Fibroblast of lung (primary cell): ENCODE data around the gene NAT10. TPM values are rescaled to one million over a fixed set of nuclear protein-coding genes. Genes with fewer than 3 reads are reported as not detected.
"Not testable (repeated sequence)": the region's sequence is repeated elsewhere in the genome, so short reads cannot be mapped to it uniquely, and the experiment has no call there.

Experiments
- DNase-seq, 2 donors: peaks; one replicate each; pipeline versions ENCODE4 v3.0.0 to v3.0.0-alpha.2; 2010; ENCODE audit warnings: low read depth in 2 of 2
- H2AFZ ChIP-seq: 2 replicates; pipeline ENCODE4 v1.5.1; 2012; ENCODE audit warnings: low read length, control low read depth, inconsistent platforms
- H3K27ac ChIP-seq: 2 replicates; pipeline ENCODE4 v1.5.1; 2011; ENCODE audit warnings: low read length, control low read depth; ENCODE audit not compliant: insufficient read depth
- H3K27me3 ChIP-seq: 2 replicates; pipeline ENCODE4 v1.5.1; 2011; ENCODE audit warnings: mild to moderate bottlenecking, low read length; ENCODE audit not compliant: control insufficient read depth, insufficient read depth
- H3K36me3 ChIP-seq: 2 replicates; pipeline ENCODE4 v1.5.1; 2011; ENCODE audit warnings: low read length; ENCODE audit not compliant: control insufficient read depth, insufficient read depth
- H3K4me1 ChIP-seq: 2 replicates; pipeline ENCODE4 v1.5.1; 2011; ENCODE audit warnings: low read length; ENCODE audit not compliant: control insufficient read depth, insufficient read depth; ENCODE audit errors: extremely low read depth
- H3K4me2 ChIP-seq: 2 replicates; pipeline ENCODE4 v1.5.1; 2011; ENCODE audit warnings: low read length, control low read depth; ENCODE audit not compliant: insufficient read depth; ENCODE audit errors: extremely low read depth
- H3K4me3 ChIP-seq, 4 experiments: fragments of 200-600 bp in 1 of 4; sonication (generic) in 1 of 4; replicated peaks in 1 of 4; 2 replicates each; pipeline ENCODE4 v1.5.1; 2011 to 2016; ENCODE audit warnings: low read length in 4 of 4, low read depth in 3 of 4, mild to moderate bottlenecking in 3 of 4, control low read depth in 2 of 4, inconsistent platforms in 1 of 4, mixed read lengths in 1 of 4; ENCODE audit not compliant: insufficient read depth in 1 of 4; ENCODE audit errors: control extremely low read depth in 1 of 4
- H3K79me2 ChIP-seq: 2 replicates; pipeline ENCODE4 v1.5.1; 2012; ENCODE audit warnings: mild to moderate bottlenecking, low read length, inconsistent platforms; ENCODE audit not compliant: control insufficient read depth, insufficient read depth
- H3K9ac ChIP-seq: 2 replicates; pipeline ENCODE4 v1.5.1; 2011; ENCODE audit warnings: mild to moderate bottlenecking, low read length, control low read depth; ENCODE audit not compliant: insufficient read depth
- H3K9me3 ChIP-seq: 2 replicates; pipeline ENCODE4 v1.5.1; 2012; ENCODE audit warnings: low read depth, low read length; ENCODE audit not compliant: control insufficient read depth, insufficient read depth
- H4K20me1 ChIP-seq: 2 replicates; pipeline ENCODE4 v1.5.1; 2011; ENCODE audit warnings: low read length; ENCODE audit not compliant: control insufficient read depth, insufficient read depth; ENCODE audit errors: extremely low read depth
- EZH2 ChIP-seq: IDR thresholded peaks from 2 replicates; pipeline ENCODE4 v1.5.1; 2012; ENCODE audit warnings: low read length, control low read depth, mild to moderate bottlenecking; ENCODE audit errors: missing control alignments
- polyA plus RNA-seq, 2 donors: library from polyadenylated mRNA; depleted of rRNA in 1 of 2; stranded (reverse) in 1 of 2; unstranded in 1 of 2; fragments of >200 nt; gene quantifications; 2 replicates each; pipeline ENCODE4 v1.2.1, GENCODE V29; 2011 to 2012; ENCODE audit warnings: missing spikeins in 1 of 2
- total RNA-seq: library from RNA; depleted of rRNA; stranded (reverse); fragments of >200 nt; gene quantifications from 2 replicates; pipeline ENCODE4 v1.2.1, GENCODE V29; 2014
- TF ChIP-seq, protein P1 (sequence below), 2 donors: IDR thresholded peaks in 1 of 2; conservative IDR thresholded peaks in 1 of 2; 1 replicate in 1 of 2; 2 replicates in 1 of 2; pipeline ENCODE4 v1.5.1; 2011 to 2012; ENCODE audit warnings: low read length in 2 of 2, control low read depth in 1 of 2, inconsistent platforms in 1 of 2, low read depth in 1 of 2, mild to moderate bottlenecking in 1 of 2

NAT10 gene
- total and polyA plus RNA-seq, 2 donors (not counting 1 experiment from before 2014, with no cell fraction given), result 14.4 to 21.5 TPM

DNA sequence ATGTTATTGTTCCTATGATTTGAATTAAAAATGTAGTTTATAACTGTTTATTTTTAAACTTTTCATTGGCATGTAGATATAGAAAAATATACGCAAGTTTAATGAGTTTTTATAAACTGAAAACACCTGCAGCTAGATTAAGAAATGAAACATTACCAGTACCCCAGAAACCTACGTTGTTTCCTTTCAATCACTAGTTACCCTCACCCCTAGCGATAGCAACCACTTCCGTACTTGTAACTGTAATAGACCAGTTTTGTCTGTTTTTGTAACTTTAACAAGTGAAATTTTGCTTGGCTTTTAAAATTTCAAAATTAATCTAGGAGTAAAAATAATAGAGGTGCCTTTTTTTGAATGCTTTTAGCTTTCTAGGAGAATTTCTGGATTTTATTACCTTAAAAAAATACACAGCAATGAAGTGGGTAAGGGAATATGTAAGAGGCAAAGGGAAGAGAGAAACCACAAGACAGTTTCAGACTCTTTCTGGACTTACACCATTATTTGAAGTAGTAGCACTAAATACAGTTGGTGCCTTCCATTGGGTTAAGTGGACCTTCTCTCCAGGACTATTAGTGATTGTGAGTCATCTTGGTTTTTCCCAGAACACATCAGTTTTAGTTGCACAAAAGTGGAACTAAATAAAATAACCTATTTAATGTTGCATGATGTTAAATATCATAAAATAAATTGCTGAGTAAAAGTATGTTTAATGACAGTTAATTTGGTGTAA is 18.7 kb upstream of the NAT10 start:
- TF ChIP-seq, protein P1, sequence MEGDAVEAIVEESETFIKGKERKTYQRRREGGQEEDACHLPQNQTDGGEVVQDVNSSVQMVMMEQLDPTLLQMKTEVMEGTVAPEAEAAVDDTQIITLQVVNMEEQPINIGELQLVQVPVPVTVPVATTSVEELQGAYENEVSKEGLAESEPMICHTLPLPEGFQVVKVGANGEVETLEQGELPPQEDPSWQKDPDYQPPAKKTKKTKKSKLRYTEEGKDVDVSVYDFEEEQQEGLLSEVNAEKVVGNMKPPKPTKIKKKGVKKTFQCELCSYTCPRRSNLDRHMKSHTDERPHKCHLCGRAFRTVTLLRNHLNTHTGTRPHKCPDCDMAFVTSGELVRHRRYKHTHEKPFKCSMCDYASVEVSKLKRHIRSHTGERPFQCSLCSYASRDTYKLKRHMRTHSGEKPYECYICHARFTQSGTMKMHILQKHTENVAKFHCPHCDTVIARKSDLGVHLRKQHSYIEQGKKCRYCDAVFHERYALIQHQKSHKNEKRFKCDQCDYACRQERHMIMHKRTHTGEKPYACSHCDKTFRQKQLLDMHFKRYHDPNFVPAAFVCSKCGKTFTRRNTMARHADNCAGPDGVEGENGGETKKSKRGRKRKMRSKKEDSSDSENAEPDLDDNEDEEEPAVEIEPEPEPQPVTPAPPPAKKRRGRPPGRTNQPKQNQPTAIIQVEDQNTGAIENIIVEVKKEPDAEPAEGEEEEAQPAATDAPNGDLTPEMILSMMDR (conservative IDR thresholded peaks at IDR 0.05 in 1 of 2, IDR thresholded peaks at IDR 0.05 in 1 of 2; ENCODE audit: low read depth in 1 of 2, low read length in 2 of 2), result no peak
- no peak for TF ChIP-seq EZH2
- Histone ChIP-seq H3K79me2 (peaks cover 24% of the 10 kb centered on the region), H3K4me1 (no peaks in the 10 kb centered on the region), H3K9me3 (no peaks in the 10 kb centered on the region), H3K4me3 (no peak overlapping the region), H3K9ac (no peak overlapping the region), H3K36me3 (peaks cover 12% of the 10 kb centered on the region), H3K27ac (no peak overlapping the region), H4K20me1 (no peaks in the 10 kb centered on the region), H3K4me2 (no peak overlapping the region), H3K27me3 (no peaks in the 10 kb centered on the region), H2AFZ (no peak overlapping the region)
- peak in 1 of 2 donors; percentile 37 for DNase-seq

DNA sequence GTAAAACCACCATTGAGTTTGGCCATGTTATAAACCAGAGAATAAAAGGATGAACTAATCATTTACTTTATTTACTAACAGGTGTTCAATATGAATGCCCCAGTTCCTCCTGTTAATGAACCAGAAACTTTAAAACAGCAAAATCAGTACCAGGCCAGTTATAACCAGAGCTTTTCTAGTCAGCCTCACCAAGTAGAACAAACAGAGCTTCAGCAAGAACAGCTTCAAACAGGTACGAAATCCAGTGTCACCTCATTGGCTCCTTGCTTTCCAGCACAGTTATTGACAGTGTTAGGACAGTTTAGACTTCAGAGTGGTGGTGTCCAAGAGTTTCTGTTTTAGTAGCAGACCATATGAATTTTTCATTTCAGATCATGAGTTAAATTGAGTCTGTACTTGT is 13.6 kb upstream of the NAT10 start:
- H4K20me1 ChIP-seq, result no peaks in the 10 kb centered on the region

DNA sequence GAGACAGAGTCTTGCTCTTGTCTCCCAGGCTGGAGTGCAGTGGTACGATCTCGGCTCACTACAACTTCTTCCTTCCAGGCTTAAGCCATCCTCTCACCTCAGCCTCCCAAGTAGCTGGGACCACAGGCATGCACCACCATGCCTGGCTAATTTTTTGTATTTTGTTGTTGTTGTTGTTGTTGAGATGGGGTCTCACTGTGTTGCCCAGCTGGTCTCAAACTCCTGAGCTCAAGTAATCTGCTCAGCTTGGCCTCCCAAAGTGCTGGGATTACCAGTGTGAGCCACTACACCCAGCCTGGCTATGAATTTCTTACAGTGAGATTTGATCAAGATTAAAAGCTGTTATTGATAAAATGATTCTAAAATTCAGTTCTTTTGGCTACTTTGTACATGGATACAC is 10.5 kb upstream of the NAT10 start:
- not testable (repeated sequence) for H2AFZ ChIP-seq, H3K4me2 ChIP-seq, H3K4me1 ChIP-seq, H3K79me2 ChIP-seq, H4K20me1 ChIP-seq, H3K4me3 ChIP-seq, H3K27me3 ChIP-seq, DNase-seq, H3K9ac ChIP-seq, H3K27ac ChIP-seq, H3K9me3 ChIP-seq
- peaks cover 19% of the 10 kb centered on the region for H3K36me3 ChIP-seq

More for the DNA sequence above, 13.6 kb upstream of the NAT10 start:
- no peak for TF ChIP-seq EZH2
- TF ChIP-seq, protein P1 (conservative IDR thresholded peaks at IDR 0.05 in 1 of 2, IDR thresholded peaks at IDR 0.05 in 1 of 2; ENCODE audit: low read depth in 1 of 2, low read length in 2 of 2), result no peak
- Histone ChIP-seq H3K27ac (no peak overlapping the region), H3K36me3 (peaks cover 18% of the 10 kb centered on the region), H3K4me2 (no peak overlapping the region), H3K27me3 (no peaks in the 10 kb centered on the region), H3K9ac (no peak overlapping the region), H3K79me2 (peaks cover 7% of the 10 kb centered on the region), H2AFZ (no peak overlapping the region), H3K4me1 (no peaks in the 10 kb centered on the region), H3K4me3 (no peak overlapping the region), H3K9me3 (no peaks in the 10 kb centered on the region)
- DNase-seq, result no peak
